Transverse colon (tissue), 4 donors: Measurements from ENCODE around the gene MXI1. TPM values are rescaled to one million over a fixed set of nuclear protein-coding genes. Genes with fewer than 3 reads are reported as not detected.

Experiments used
- DNase-seq: peaks from one replicate; pipeline ENCODE4 v3.0.0-alpha.2; 2019
- H3K27ac ChIP-seq, 4 donors: fragments of 200-600 bp; sonication (generic); 2 replicates each; pipeline ENCODE4 v1.5.1; 2016 to 2018; ENCODE audit warnings: inconsistent platforms in 4 of 4
- H3K27me3 ChIP-seq: fragments of 200-600 bp; sonication (generic); 2 replicates; pipeline ENCODE4 v1.5.1; 2017; ENCODE audit warnings: inconsistent platforms
- H3K36me3 ChIP-seq, 4 donors: fragments of 200-600 bp; sonication (generic); 2 replicates each; pipeline ENCODE4 v1.5.1; 2017 to 2019; ENCODE audit warnings: inconsistent platforms in 4 of 4
- H3K4me1 ChIP-seq, 4 donors: fragments of 200-600 bp; sonication (generic); 2 replicates each; pipeline ENCODE4 v1.5.1; 2017 to 2020; ENCODE audit warnings: inconsistent platforms in 4 of 4
- H3K4me3 ChIP-seq, 4 donors: fragments of 200-600 bp; sonication (generic); 1 replicate in 1 of 4; 2 replicates in 3 of 4; pipeline versions ENCODE4 v1.5.1 to v1.6.1; 2017 to 2019; ENCODE audit warnings: inconsistent platforms in 4 of 4
- H3K9me3 ChIP-seq, 2 donors: fragments of 200-600 bp; sonication (generic); 2 replicates each; pipeline ENCODE4 v1.5.1; 2017 to 2019; ENCODE audit warnings: inconsistent platforms in 2 of 2
- CTCF ChIP-seq, 5 experiments: fragments of 200-600 bp in 3 of 5; fragments of 450-650 bp in 2 of 5; sonication (generic) in 3 of 5; IDR thresholded peaks; 1 replicate in 2 of 5; 2 replicates in 3 of 5; pipeline ENCODE4 v1.5.1; 2016 to 2017; ENCODE audit warnings: antibody characterized with exemption in 5 of 5, inconsistent platforms in 3 of 5, mild to moderate bottlenecking in 2 of 5, moderate library complexity in 1 of 5
- EP300 ChIP-seq: sonication (generic); formaldehyde crosslinking; IDR thresholded peaks from one replicate; pipeline ENCODE4 v1.6.1; 2017; ENCODE audit warnings: antibody characterized with exemption, low read depth
- POLR2A ChIP-seq: fragments of 450-650 bp; IDR thresholded peaks from one replicate; pipeline ENCODE4 v1.6.1; 2016; ENCODE audit warnings: antibody characterized with exemption, mild to moderate bottlenecking, moderate library complexity
- POLR2AphosphoS5 ChIP-seq, 3 donors: sonication (generic); formaldehyde crosslinking; IDR thresholded peaks; one replicate each; pipeline ENCODE4 v1.6.1; 2016; ENCODE audit warnings: antibody characterized with exemption in 3 of 3
- WGBS, 2 donors: methylation state at CpG; one replicate each; pipeline ENCODE4 v1.1.5; 2018; ENCODE audit warnings: low coverage in 1 of 2; 5-methylcytosine and 5-hydroxymethylcytosine counted together
- in situ Hi-C, 4 donors: fragments of 200-750 bp; cut with MboI; loops; one replicate each; pipeline versions ENCODE4 v1.15.0 to v1.15.1; 2017; ENCODE audit warnings: low sequenced_read_pairs in 3 of 4, low pct_ligation_motif_present in 1 of 4, low pct_unique_long_range_greater_than_20kb in 1 of 4
- intact Hi-C: fragments of 100-400 bp; cut with DNase I; formaldehyde crosslinking; loops from one replicate; pipeline ENCODE4 v1.15.1; 2023; ENCODE audit warnings: low total_unique reads
- total RNA-seq, 4 donors: library from RNA; depleted of rRNA; stranded (reverse); fragments of >200 nt; gene quantifications; one replicate each; pipeline ENCODE4 v1.1.0, GENCODE V29; 2016

The MXI1 gene
- total RNA-seq, 4 donors from 2014 or later: 44.8 to 96.5 (median 65.3) TPM

- peaks cover 16 to 17% of the 10 kb centered on the region in 2 donors for H3K9me3 ChIP-seq
- no peak for TF ChIP-seq POLR2A
- TF ChIP-seq EP300: no peak
- TF ChIP-seq POLR2AphosphoS5 (IDR thresholded peaks at IDR 0.05): no peak
- no peak for TF ChIP-seq CTCF (IDR thresholded peaks at IDR 0.05)
- intact Hi-C loops: no loop called here
- in situ Hi-C loops: no loop called here
- DNase-seq: no peak
- H3K4me3 ChIP-seq: no peak overlapping the region
- no peaks in the 10 kb centered on the region for H3K36me3 ChIP-seq
- peaks cover 0 to 10% (median 3%) of the 10 kb centered on the region in 4 donors for H3K4me1 ChIP-seq
- WGBS, 2 donors: 79 to 88% methylated on average over 2 to 5 of the region's 5 CpGs
- no peaks in the 10 kb centered on the region for H3K27me3 ChIP-seq
- no peak overlapping the region for H3K27ac ChIP-seq
Observed at GRCh38 chr10:110334061-110334656, 126.8 kb downstream of the MXI1 start.

GRCh38 chr10:110335314-110336064 is 128.1 kb downstream of the MXI1 start:
- TF ChIP-seq POLR2AphosphoS5 (IDR thresholded peaks at IDR 0.05) (no peak), POLR2A (no peak), EP300 (no peak), CTCF (IDR thresholded peaks at IDR 0.05) (no peak)
- in situ Hi-C loops: no loop called here

GRCh38 chr10:110336111-110336721 is 128.8 kb downstream of the MXI1 start:
- peaks cover 0 to 10% (median 3%) of the 10 kb centered on the region in 4 donors for H3K4me1 ChIP-seq
- H3K9me3 ChIP-seq: peaks cover 2 to 4% of the 10 kb centered on the region in 2 donors
- WGBS, 2 donors: 69 to 100% methylated on average over 2 to 10 of the region's 10 CpGs
- H3K36me3 ChIP-seq: no peaks in the 10 kb centered on the region
- no peak overlapping the region for H3K4me3 ChIP-seq
- no peaks in the 10 kb centered on the region for H3K27me3 ChIP-seq
- no peak for DNase-seq
- intact Hi-C loops: no loop called here
- TF ChIP-seq CTCF (IDR thresholded peaks at IDR 0.05): no peak
- no peak for TF ChIP-seq EP300
- no peak for TF ChIP-seq POLR2A
- TF ChIP-seq POLR2AphosphoS5 (IDR thresholded peaks at IDR 0.05): no peak
- H3K27ac ChIP-seq: peak overlapping the region in 2 of 4 donors; percentile 14 to 30
- in situ Hi-C loops: no loop called here

More at GRCh38 chr10:110335314-110336064, 128.1 kb downstream of the MXI1 start:
- Histone ChIP-seq H3K4me1 (peaks cover 0 to 10% (median 3%) of the 10 kb centered on the region in 4 donors), H3K36me3 (no peaks in the 10 kb centered on the region), H3K27ac (peak overlapping the region in 1 of 4 donors; percentile 30), H3K4me3 (no peak overlapping the region), H3K27me3 (no peaks in the 10 kb centered on the region), H3K9me3 (peaks cover 9 to 12% of the 10 kb centered on the region in 2 donors)
- 72 to 73% methylated on average over 4 to 7 of the region's 7 CpGs for WGBS, 2 donors
- intact Hi-C loops: no loop called here
- DNase-seq: no peak

Other genes with a start within 250 kb of the MXI1 start
- gene ADD3, start 199.6 kb upstream of the MXI1 start, total RNA-seq: 100 to 1,000 TPM; 175 to 342 (median 258) TPM
- 10 to 100 TPM in 1 of 4 donors, 1 to 10 TPM in 3; 3.6 to 15.7 (median 8.9) TPM for gene SMNDC1, start 97.3 kb downstream of the MXI1 start, total RNA-seq